NCI-H524 treated with DMSO at 0.1 percent for 48 hours (cell line): Measurements from ENCODE around the gene CHCHD6.

ENCODE experiments used
- DNase-seq: peaks from one replicate; lab custom pipeline; 2025; lab: John Stamatoyannopoulos, UW

The CHCHD6 gene

DNA sequence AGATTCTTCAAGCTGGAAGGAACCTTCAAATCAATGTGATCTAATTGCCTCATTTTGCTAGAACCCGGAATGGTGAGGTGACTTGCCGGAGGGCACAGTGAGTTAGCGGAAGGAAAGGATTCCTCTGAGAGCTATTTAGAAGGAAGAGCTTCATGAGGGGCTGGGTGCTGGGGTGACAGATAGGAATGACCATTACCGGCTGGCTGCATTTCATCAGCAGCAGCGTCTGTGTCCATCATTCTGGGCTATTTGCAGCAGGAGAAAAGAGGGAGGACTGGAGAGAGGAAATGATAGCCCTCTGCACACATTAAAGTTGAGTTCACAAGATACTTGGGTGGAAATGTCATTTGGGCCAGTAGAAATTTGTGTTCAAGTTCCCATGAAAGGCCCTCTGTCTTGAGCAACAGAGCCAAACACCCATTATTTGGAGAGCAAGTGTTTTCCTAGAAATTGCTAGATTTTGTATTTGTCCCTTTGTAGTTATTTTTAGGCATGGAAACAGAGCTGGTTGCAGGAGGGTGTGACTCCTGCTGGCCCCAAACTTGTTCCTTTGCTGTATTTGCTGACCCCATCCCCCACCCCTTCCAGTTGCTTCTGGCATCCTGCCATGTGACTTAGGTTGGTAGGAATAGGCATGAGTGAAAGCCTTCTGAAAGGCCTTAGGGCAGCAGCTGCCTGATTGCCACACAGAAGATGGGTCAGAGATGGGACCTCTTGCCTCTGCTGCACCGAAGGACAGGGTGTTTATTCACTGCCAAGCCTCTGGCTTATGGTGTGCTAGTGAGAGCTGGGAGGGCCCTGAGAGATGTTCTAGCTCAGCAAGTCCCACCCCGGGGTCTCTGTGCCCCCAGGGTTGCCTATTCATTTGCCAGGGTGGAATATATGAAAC, 191.4 kb downstream of the CHCHD6 start:
- DNase-seq = no peak

DNA sequence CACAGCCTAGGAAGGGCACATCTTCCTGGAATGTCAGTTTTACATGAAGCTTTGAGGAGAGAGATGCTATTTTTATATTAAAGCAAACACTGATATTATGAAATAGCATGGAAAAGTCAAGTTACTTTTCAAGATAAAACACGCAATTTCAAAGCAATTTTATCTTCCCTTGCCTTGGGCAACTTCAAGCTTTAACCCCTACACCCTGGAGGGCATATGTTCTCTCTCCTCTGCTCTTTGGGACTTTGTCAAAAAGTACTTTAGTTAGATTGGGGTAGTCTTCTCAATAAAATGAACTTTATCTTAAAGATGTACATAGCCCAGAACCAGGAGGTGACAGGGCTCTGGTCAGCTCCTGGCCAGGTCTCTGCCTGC, 192.0 kb downstream of the CHCHD6 start:
- DNase-seq = no peak

- DNase-seq = no peak
Measured at GRCh38 chr3:126896968-126897367, 192.9 kb downstream of the CHCHD6 start.

DNA sequence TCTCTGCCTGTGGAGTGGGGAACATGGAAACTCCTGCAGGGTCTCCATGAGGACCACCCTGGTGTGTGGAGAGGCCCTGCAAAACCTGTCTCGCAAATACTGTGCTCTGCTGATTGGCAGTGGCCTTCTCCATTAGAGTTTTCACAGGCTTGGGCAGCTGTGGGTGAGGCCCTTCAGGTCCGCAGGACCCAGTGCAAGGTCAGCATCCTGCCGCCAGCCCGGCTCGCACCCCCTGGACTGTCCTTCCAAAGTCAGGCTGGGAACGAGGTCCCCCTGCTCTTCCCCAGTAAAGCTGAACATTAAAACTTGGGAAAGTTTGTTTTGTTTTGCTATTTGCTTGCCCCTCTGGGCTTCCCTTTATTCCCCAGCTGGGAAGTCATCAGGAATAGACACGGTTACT, 193.9 kb downstream of the CHCHD6 start:
- no peak for DNase-seq

GRCh38 chr3:126900859-126901540, 197.0 kb downstream of the CHCHD6 start:
- DNase-seq = no peak

- no peak for DNase-seq
Measured at GRCh38 chr3:126901631-126902030, 197.6 kb downstream of the CHCHD6 start.

GRCh38 chr3:126903521-126903920, 199.5 kb downstream of the CHCHD6 start:
- DNase-seq = no peak

DNA sequence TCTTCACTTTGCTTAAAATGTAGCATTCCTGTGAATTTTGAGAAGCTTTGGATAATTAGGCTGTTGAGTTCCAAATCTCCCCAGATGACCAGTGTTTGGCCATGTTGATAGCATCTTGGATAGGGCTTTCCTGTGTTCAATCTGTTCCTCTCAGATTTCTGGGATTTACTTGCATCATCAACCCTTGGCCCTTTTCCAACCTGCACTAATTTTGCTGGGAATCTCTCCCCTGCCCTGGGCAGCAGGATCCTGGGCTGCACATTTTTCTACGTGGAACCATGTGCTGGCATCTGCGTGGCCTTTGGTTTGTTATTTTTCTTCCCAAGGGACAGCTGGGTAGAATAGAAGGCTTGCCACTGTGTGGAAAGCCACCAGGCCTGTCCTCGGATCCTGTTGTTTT, 203.5 kb downstream of the CHCHD6 start:
- no peak for DNase-seq

DNA sequence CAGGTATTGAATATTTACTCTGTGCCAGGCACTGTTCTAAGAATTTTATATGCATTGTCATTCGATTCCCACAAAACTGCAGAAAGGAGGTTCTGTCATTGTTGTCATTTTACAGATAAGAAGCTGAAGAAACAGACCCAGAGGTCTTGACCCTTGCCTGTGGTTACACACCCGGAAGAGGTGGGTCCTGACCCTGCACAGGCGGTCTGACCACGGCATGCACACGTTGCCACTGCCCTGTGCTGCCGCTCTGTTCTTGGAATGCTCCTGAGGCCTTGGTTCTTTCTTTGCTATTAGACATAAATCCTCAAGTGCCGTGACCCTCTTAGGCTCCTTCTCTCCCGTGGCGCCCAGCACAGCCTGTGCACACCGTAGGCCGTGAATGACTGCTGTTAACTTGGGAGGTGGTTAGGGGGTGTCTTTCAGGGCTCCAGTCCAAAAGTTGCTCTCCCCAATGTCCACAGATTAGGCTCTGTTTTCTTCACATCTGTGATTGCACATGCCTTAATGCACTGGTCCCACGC, 204.8 kb downstream of the CHCHD6 start:
- DNase-seq = no peak

DNA sequence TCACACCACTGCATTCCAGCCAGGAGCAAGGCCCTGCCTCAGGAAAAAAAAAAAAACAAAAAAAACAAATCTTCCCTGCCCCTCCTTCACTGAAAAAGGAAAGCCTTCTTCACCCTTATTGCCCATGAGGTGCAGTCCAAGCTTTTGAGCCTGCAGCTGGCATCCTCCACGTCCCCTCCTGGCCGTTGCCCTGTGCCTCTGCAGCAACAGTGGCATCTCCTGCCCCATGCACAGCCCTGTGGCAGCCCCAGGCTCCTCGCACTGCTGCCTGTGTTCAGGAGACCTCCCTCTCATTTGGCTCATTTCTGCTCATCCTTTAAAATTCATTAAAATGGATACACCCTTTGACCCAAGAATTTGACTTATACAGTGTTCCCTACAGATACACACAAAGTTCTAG, 206.2 kb downstream of the CHCHD6 start:
- DNase-seq = no peak

DNA sequence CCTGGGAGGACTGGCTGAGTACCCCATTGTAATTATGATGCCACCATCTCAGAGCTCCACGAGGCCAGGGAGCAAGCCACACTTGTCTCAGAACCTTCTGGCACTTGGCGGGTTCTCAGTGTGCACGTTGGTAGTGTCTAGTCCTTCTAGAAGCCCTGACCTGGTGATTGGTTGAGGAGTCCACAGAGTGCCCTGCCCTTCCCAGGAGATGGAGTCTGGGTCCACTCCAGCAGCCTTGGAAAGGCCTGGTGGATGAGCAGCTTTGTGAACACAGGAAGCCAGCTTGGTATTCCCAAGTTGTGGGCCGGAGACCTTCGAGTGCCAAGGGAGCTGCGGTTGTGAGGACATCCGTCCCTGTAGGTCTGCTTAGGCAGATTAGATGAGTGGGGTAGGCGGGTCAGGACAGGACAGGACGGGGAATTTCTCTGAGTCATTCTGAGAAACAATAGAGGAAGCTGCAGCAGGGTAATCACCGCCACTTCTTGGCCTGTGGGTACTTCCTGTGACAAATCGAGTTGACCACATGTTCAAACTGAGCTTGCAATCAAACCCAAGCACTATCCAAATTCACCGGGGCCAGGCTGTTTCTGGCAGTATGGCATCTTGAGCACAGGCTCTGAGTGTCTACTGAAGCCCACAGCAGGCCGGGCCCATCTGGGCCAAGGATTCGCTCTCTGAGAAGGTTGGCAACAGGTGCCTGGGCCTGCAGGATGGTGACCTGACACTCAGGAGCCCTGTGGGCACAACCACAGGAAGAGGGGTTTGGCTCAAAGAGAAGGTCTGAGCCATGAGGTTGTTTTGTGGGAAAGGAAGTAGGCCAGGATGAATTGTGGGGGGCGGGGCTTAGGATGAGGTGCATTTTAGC, 207.4 kb downstream of the CHCHD6 start:
- no peak for DNase-seq

DNA sequence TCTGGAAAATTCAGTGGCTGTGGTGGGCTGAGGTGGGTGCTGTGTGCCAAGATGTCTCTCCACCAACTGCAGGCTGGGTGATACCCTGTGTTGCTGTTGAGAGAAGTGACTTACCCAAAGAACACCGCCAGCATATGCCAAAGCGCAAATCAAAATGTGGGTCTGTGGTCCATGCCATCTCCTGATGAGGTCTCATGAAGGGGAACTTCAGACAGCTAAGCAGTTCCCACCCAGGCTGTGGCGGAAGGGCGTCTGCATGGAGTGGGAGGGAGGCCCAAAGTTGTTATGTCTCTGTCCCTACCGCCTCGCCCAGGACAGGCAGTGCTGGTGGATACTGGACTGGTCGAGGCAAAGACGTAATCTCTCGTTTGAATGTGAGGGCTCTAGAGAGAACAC, 208.0 kb downstream of the CHCHD6 start:
- DNase-seq = no peak

DNA sequence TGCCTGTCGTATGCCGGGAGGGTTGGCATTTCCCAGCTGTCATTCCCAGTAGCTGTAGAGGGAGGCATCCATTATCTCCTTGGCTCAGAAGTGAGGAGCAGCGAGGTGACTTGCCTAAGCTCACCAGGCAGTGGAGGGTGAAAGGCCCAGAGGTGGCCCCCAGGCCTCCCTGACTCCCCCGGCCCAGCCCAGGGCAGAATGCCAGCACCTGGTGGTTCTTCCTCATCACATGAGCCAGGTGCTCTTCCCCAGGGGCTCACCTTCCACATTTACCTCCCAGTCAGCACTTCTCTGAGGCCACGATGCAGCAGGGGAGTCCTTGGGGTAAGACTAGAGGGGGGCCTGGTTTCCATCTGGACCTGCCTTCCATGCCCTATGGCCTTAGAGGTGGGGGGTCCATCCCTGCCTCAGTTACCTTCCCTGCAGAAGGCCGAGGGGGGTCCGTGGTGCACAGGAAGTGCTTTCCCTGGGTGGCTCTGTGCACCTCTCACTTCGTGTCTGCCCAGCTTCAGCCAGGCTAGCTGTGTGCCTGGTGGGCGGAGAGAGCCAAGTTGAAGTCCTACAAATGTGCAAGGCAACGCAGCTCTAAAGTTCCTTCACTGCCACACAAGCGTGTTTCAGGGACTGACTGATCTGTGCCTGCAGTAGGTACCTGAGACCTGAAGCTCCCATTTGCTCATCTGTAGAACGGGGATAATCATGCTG, 208.6 kb downstream of the CHCHD6 start:
- no peak for DNase-seq

- DNase-seq = no peak
Measured at GRCh38 chr3:126913524-126913923, 209.5 kb downstream of the CHCHD6 start.

DNA sequence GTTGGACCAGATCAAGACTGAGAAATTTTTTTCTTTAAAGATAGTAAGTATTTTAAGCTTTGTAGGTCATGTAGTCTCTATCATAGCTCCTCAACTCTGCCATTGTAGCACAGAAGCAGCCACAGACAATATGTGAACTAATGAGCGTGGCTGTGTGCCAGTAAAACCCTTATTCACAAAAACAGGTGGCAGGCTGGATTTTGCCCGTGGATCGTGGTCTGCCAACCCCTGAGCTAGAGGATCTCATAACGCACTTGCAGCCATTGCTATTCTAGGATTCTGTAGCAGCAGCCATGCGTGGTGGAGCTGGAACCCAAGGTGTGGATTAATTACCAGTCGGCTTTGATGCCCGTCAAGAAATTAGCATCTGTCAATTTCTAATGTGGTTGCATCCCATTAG, 210.2 kb downstream of the CHCHD6 start:
- DNase-seq = peak; percentile 65

DNA sequence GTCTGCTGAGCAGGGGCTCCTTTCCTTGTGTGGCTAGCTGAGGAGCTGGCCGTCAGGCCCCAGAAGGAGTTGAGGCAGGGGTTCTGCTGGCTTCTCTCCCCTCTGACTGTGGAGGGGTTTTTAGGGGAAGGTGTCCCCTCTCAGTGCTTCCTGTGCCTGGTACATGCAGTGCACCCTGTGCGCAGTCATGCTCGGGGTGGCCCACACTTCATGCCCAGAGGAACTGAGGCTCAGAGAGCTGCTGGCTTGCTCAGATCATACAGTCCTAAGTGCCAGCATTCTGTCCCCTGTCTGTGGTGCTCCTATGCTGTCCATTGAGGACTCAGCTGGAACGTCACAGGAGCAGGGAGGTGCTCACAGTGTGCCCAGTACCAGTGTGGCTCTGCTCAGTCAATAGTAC, 211.0 kb downstream of the CHCHD6 start:
- DNase-seq = no peak

- no peak for DNase-seq
Measured at GRCh38 chr3:126916546-126916945, 212.5 kb downstream of the CHCHD6 start.

DNA sequence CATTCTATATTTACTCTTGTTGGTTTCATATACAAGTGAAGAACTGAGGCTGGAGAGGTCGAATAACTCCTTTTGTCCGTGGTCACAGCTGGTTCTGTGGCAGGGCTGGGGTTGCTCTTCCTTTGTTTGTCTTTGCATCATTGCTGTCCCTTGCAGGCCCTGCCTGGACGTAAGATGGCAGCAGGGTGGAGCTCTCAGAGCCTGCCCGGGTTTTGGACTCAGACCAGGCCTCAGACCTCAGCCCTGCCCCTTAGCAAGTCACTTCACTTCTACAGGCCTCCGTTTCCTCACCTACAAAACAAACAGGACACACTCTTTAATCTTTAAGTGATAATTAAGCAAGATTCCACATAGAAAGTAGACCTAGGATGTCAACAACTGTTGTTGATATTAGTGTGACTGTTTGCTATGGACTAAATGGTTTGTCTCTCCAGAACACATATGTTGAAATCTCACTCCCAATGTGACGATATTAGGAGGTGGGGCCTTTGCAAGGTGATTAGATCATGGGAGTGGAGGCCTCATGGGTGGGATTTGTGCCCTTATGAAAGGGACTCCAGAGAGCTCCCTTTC, 213.3 kb downstream of the CHCHD6 start:
- DNase-seq = no peak

GRCh38 chr3:126918355-126918821, 214.3 kb downstream of the CHCHD6 start:
- no peak for DNase-seq

GRCh38 chr3:126921085-126921824, 217.2 kb downstream of the CHCHD6 start:
- no peak for DNase-seq
